ENCODE data around the gene AFTPH.

DNA sequence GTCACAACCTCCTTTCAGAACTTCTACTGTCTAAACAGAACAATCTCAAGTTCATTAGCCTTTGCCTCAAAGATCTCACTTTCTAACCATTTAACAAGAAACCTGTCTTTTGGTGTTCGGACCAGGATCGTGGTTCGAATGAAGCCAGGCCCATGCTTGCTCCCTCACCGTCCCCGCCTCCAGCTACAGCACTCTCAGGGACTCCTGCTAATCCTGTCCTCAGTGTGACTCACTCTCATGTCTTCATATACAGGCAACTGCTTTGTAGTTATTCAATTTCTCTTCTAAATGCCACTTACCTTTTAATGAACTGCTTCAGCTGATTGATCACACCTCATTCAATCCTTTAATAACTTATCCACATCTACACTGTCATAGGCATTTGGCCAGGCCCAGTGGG, 113.8 kb downstream of the AFTPH start:
- TF ChIP-seq, protein P1, sequence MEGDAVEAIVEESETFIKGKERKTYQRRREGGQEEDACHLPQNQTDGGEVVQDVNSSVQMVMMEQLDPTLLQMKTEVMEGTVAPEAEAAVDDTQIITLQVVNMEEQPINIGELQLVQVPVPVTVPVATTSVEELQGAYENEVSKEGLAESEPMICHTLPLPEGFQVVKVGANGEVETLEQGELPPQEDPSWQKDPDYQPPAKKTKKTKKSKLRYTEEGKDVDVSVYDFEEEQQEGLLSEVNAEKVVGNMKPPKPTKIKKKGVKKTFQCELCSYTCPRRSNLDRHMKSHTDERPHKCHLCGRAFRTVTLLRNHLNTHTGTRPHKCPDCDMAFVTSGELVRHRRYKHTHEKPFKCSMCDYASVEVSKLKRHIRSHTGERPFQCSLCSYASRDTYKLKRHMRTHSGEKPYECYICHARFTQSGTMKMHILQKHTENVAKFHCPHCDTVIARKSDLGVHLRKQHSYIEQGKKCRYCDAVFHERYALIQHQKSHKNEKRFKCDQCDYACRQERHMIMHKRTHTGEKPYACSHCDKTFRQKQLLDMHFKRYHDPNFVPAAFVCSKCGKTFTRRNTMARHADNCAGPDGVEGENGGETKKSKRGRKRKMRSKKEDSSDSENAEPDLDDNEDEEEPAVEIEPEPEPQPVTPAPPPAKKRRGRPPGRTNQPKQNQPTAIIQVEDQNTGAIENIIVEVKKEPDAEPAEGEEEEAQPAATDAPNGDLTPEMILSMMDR (conservative IDR thresholded peaks at IDR 0.05): no peak
- TF ChIP-seq EZH2 (IDR thresholded peaks at IDR 0.05; ENCODE audit: low read depth): no peak
